HEK293 (cell line): ENCODE data around the gene ASB4.

ENCODE experiments used
- CTCF ChIA-PET: fragments of 350-600 bp; formaldehyde crosslinking; extraction: SDS; loops from one replicate; lab custom pipeline; 2021; ENCODE audit warnings: antibody characterized with exemption; lab: Yijun Ruan, JAX
- POLR2A ChIA-PET: fragments of 300-600 bp; formaldehyde crosslinking; extraction: SDS; loops from one replicate; lab custom pipeline; 2020; ENCODE audit warnings: antibody characterized with exemption, inconsistent platforms; lab: Yijun Ruan, JAX
- H3K27ac ChIP-seq: fragments of 200-500 bp; sonication (Bioruptor generic); 2 replicates; pipeline ENCODE4 v1.5.1; 2014; ENCODE audit warnings: low read depth, low read length, control low read depth, inconsistent platforms; ENCODE audit errors: extremely low read depth
- H3K36me3 ChIP-seq, 2 experiments: fragments of 200-500 bp in 1 of 2; sonication (Bioruptor generic) in 1 of 2; 1 replicate in 1 of 2; 2 replicates in 1 of 2; pipeline ENCODE4 v1.5.1; 2014 to 2017; ENCODE audit warnings: inconsistent platforms in 2 of 2, low read length in 2 of 2; ENCODE audit not compliant: control insufficient read depth in 2 of 2, insufficient read depth in 1 of 2
- H3K4me1 ChIP-seq: fragments of 200-500 bp; sonication (Bioruptor generic); 2 replicates; pipeline ENCODE4 v1.5.1; 2014; ENCODE audit warnings: mild to moderate bottlenecking, low read length, inconsistent platforms; ENCODE audit not compliant: control insufficient read depth, insufficient read depth
- H3K4me3 ChIP-seq: 2 replicates; pipeline ENCODE4 v1.5.1; 2011; ENCODE audit warnings: low read depth, mild to moderate bottlenecking, control low read depth, low read length, moderate library complexity
- H3K9me3 ChIP-seq: fragments of 200-500 bp; sonication (Bioruptor generic); 2 replicates; pipeline ENCODE4 v1.5.1; 2014; ENCODE audit warnings: low read depth, low read length, inconsistent platforms; ENCODE audit not compliant: control insufficient read depth, insufficient read depth
- HOXD13 ChIP-seq: sonication (generic); formaldehyde crosslinking; IDR thresholded peaks from 2 replicates; pipeline ENCODE4 v1.8.0; 2022; ENCODE audit warnings: missing genetic modification reagents, borderline replicate concordance
- PBX3 ChIP-seq: sonication (generic); formaldehyde crosslinking; IDR thresholded peaks from 2 replicates; pipeline ENCODE4 v1.8.1; 2022; ENCODE audit warnings: mild to moderate bottlenecking, moderate library complexity, missing genetic modification reagents
- SP7 ChIP-seq: fragments of 450-650 bp; formaldehyde crosslinking; IDR thresholded peaks from 2 replicates; pipeline ENCODE4 v1.5.1; 2016; ENCODE audit warnings: missing biosample characterization, missing genetic modification characterization
- YY2 ChIP-seq: fragments of 450-650 bp; formaldehyde crosslinking; IDR thresholded peaks from 2 replicates; pipeline ENCODE4 v1.5.1; 2016; ENCODE audit warnings: missing biosample characterization, missing genetic modification characterization
- ZBTB10 ChIP-seq: fragments of 450-650 bp; formaldehyde crosslinking; IDR thresholded peaks from 2 replicates; pipeline ENCODE4 v1.5.1; 2016; ENCODE audit warnings: missing biosample characterization, missing genetic modification characterization
- ZBTB17 ChIP-seq: fragments of 450-650 bp; formaldehyde crosslinking; IDR thresholded peaks from 2 replicates; pipeline ENCODE4 v1.5.1; 2016; ENCODE audit warnings: missing biosample characterization, missing genetic modification characterization
- ZBTB49 ChIP-seq: fragments of 450-650 bp; formaldehyde crosslinking; IDR thresholded peaks from 2 replicates; pipeline ENCODE4 v1.5.1; 2016; ENCODE audit warnings: missing biosample characterization, missing genetic modification characterization, low read depth
- ZFP41 ChIP-seq: fragments of 450-650 bp; formaldehyde crosslinking; IDR thresholded peaks from 2 replicates; pipeline ENCODE4 v1.5.1; 2016; ENCODE audit warnings: missing biosample characterization, missing genetic modification characterization, borderline replicate concordance
- ZNF112 ChIP-seq: fragments of 450-650 bp; formaldehyde crosslinking; IDR thresholded peaks from 2 replicates; pipeline ENCODE4 v1.5.0; 2017; ENCODE audit warnings: missing biosample characterization, missing genetic modification characterization
- ZNF121 ChIP-seq: fragments of 450-650 bp; formaldehyde crosslinking; IDR thresholded peaks from 2 replicates; pipeline ENCODE4 v1.5.1; 2016; ENCODE audit warnings: missing biosample characterization, missing genetic modification characterization
- ZNF132 ChIP-seq: fragments of 450-650 bp; formaldehyde crosslinking; IDR thresholded peaks from 2 replicates; pipeline ENCODE4 v1.5.1; 2017; ENCODE audit warnings: missing biosample characterization, missing genetic modification characterization, borderline replicate concordance
- ZNF175 ChIP-seq: fragments of 450-650 bp; formaldehyde crosslinking; IDR thresholded peaks from 2 replicates; pipeline ENCODE4 v1.5.1; 2016; ENCODE audit warnings: missing biosample characterization, missing genetic modification characterization
- ZNF19 ChIP-seq: fragments of 450-650 bp; formaldehyde crosslinking; IDR thresholded peaks from 2 replicates; pipeline ENCODE4; 2016; ENCODE audit warnings: missing biosample characterization, missing genetic modification characterization, low read depth
- ZNF221 ChIP-seq: fragments of 450-650 bp; formaldehyde crosslinking; IDR thresholded peaks from 2 replicates; pipeline ENCODE4 v1.5.1; 2017; ENCODE audit warnings: missing biosample characterization, missing genetic modification characterization, borderline replicate concordance
- ZNF239 ChIP-seq: fragments of 450-650 bp; formaldehyde crosslinking; IDR thresholded peaks from 2 replicates; pipeline ENCODE4 v1.5.1; 2016; ENCODE audit warnings: missing biosample characterization, missing genetic modification characterization
- ZNF292 ChIP-seq: fragments of 450-650 bp; formaldehyde crosslinking; IDR thresholded peaks from 2 replicates; pipeline ENCODE4 v1.5.1; 2016; ENCODE audit warnings: low read depth, missing biosample characterization, missing genetic modification characterization, borderline replicate concordance
- ZNF433 ChIP-seq: fragments of 450-650 bp; formaldehyde crosslinking; IDR thresholded peaks from 2 replicates; pipeline ENCODE4 v1.5.1; 2016; ENCODE audit warnings: missing biosample characterization, missing genetic modification characterization, low read depth
- ZNF514 ChIP-seq: fragments of 450-650 bp; formaldehyde crosslinking; IDR thresholded peaks from 2 replicates; pipeline ENCODE4 v1.5.1; 2016; ENCODE audit warnings: missing biosample characterization, missing genetic modification characterization
- ZNF548 ChIP-seq: fragments of 450-650 bp; formaldehyde crosslinking; IDR thresholded peaks from 2 replicates; pipeline ENCODE4 v1.5.1; 2016; ENCODE audit warnings: missing biosample characterization, missing genetic modification characterization
- ZNF555 ChIP-seq: fragments of 450-650 bp; formaldehyde crosslinking; conservative IDR thresholded peaks from 2 replicates; pipeline ENCODE4 v1.5.1; 2017; ENCODE audit warnings: missing biosample characterization, mild to moderate bottlenecking, missing genetic modification characterization, inconsistent platforms
- ZNF654 ChIP-seq: fragments of 450-650 bp; formaldehyde crosslinking; IDR thresholded peaks from 2 replicates; pipeline ENCODE4 v1.5.1; 2016; ENCODE audit warnings: low read depth, missing biosample characterization, missing genetic modification characterization
- ZNF658 ChIP-seq: fragments of 450-650 bp; formaldehyde crosslinking; IDR thresholded peaks from 2 replicates; pipeline ENCODE4; 2016; ENCODE audit warnings: missing biosample characterization, missing genetic modification characterization
- ZNF707 ChIP-seq: fragments of 450-650 bp; formaldehyde crosslinking; IDR thresholded peaks from 2 replicates; pipeline ENCODE4 v1.5.1; 2016; ENCODE audit warnings: missing biosample characterization, missing genetic modification characterization
- ZNF76 ChIP-seq: fragments of 450-650 bp; formaldehyde crosslinking; IDR thresholded peaks from 2 replicates; pipeline ENCODE4; 2016; ENCODE audit warnings: low read depth, missing biosample characterization, missing genetic modification characterization, borderline replicate concordance
- TF ChIP-seq, protein P1 (sequence below): fragments of 450-650 bp; formaldehyde crosslinking; IDR thresholded peaks from 2 replicates; pipeline ENCODE4 v1.5.1; 2016; ENCODE audit warnings: missing biosample characterization, missing genetic modification characterization

Gene ASB4

DNA sequence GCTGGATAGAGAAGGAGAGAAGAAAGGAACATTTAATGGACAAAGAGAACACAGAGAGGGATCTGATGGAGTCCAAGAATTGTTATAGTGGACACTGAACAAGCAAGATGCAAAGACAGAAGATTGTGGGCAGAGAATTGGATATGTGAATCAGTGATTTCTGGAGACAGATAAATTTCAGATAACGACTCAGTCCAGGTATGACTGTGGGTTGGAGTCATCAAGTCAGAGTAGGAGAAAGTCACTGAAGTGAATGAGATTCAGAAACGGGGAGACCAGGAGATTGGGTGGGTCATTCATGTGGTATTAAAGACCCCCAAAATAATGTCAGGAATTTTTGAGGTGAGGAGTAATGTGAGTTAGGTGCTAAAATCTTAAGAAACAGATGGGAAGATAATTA lies 23.0 kb downstream of the ASB4 start:
- CTCF ChIA-PET, result interaction anchor here (0.6 to 6.0 kb wide), 6 partner anchors 18 to 368 kb away, joined by 3 to 169 read pairs (median 7); no protein-coding TSS in a partner anchor
- TF ChIP-seq ZNF658 (no peak), ZBTB17 (tag by site-specific recombination) (no peak), PBX3 (CRISPR knock-in tag) (no peak), ZNF707 (tag by site-specific recombination) (no peak), ZNF112 (tag by site-specific recombination) (no peak), ZNF221 (tag by site-specific recombination) (no peak), ZNF121 (tag by site-specific recombination) (no peak), ZNF175 (tag by site-specific recombination) (no peak), ZNF555 (tag by site-specific recombination) (no peak), ZNF548 (tag by site-specific recombination) (no peak), ZNF514 (tag by site-specific recombination) (no peak), ZBTB10 (no peak), SP7 (tag by site-specific recombination) (no peak), HOXD13 (CRISPR knock-in tag) (no peak)
- TF ChIP-seq, protein P1, sequence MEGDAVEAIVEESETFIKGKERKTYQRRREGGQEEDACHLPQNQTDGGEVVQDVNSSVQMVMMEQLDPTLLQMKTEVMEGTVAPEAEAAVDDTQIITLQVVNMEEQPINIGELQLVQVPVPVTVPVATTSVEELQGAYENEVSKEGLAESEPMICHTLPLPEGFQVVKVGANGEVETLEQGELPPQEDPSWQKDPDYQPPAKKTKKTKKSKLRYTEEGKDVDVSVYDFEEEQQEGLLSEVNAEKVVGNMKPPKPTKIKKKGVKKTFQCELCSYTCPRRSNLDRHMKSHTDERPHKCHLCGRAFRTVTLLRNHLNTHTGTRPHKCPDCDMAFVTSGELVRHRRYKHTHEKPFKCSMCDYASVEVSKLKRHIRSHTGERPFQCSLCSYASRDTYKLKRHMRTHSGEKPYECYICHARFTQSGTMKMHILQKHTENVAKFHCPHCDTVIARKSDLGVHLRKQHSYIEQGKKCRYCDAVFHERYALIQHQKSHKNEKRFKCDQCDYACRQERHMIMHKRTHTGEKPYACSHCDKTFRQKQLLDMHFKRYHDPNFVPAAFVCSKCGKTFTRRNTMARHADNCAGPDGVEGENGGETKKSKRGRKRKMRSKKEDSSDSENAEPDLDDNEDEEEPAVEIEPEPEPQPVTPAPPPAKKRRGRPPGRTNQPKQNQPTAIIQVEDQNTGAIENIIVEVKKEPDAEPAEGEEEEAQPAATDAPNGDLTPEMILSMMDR, result no peak
- no peaks in the 10 kb centered on the region for H3K36me3 ChIP-seq
- no peaks in the 10 kb centered on the region for H3K9me3 ChIP-seq
- no peak overlapping the region for H3K27ac ChIP-seq
- no peaks in the 10 kb centered on the region for H3K4me1 ChIP-seq
- H3K4me3 ChIP-seq, result no peak overlapping the region
- POLR2A ChIA-PET, result no interaction called here

DNA sequence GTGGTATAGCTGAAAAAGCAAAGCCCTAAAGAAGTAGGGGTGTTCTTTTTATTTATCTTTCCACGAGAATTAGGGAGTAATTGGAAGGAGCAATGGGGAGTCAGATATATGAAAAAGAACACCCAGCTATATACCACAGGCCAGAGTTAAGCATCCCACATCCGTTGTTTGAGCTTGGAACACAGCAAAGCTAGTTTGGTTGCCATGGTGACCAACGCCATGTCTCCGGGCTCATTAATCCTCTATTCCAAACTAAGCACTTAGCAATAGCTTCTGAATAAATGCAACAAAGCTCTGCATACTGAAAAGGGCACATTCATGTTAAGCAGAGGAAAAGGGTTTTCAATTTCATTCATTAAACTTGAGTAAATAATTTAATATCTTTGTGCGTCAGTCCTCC lies 23.5 kb downstream of the ASB4 start:
- H3K36me3 ChIP-seq, result no peaks in the 10 kb centered on the region
- no peak overlapping the region for H3K27ac ChIP-seq
- no peaks in the 10 kb centered on the region for H3K9me3 ChIP-seq
- H3K4me1 ChIP-seq, result no peaks in the 10 kb centered on the region
- POLR2A ChIA-PET, result no interaction called here
- CTCF ChIA-PET, result interaction anchor here (0.6 to 6.0 kb wide), 9 partner anchors 17 to 369 kb away, joined by 3 to 169 read pairs (median 6); partner anchors contain the start of gene PON2
- TF ChIP-seq ZBTB49 (tag by site-specific recombination) (no peak), ZNF239 (tag by site-specific recombination) (no peak), ZNF555 (tag by site-specific recombination) (no peak), ZNF654 (no peak), ZFP41 (tag by site-specific recombination) (no peak), ZNF433 (tag by site-specific recombination) (no peak), YY2 (tag by site-specific recombination) (no peak), ZNF76 (tag by site-specific recombination) (no peak), ZNF514 (tag by site-specific recombination) (no peak), ZNF132 (no peak), ZNF292 (no peak), ZNF19 (tag by site-specific recombination) (no peak)
- no peak overlapping the region for H3K4me3 ChIP-seq
